Spleen (tissue), 3 donors: ENCODE data around the gene ADCK2.

Source experiments
- POLR2A ChIP-seq, 3 donors: fragments of 450-650 bp; IDR thresholded peaks; one replicate each; pipeline ENCODE4 v1.5.1; 2017; ENCODE audit warnings: antibody characterized with exemption in 3 of 3, mild to moderate bottlenecking in 1 of 3
- POLR2AphosphoS5 ChIP-seq, 3 donors: sonication (generic); formaldehyde crosslinking; IDR thresholded peaks; one replicate each; pipeline ENCODE4 v1.5.1; 2017; ENCODE audit warnings: antibody characterized with exemption in 3 of 3

DNA sequence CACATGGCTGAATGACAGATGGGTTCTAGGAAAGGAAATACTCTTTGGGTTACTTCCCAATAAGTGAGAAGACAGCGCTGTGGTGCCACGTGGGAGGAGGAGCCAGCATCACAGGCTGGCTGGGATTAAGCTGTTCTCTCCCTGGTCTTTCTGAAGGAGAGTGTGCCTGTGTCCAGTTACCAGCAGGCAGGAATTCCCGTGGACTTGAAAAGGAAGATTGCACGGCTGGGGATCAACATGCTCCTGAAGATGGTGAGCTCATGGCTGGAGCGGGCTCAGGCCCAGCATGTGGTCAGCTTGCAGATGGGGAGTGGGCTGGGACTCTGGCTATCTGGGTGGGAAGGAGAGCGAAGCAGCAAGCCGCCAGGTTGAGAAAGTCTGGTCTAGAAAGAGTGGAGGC, 8.1 kb downstream of the ADCK2 start:
- TF ChIP-seq POLR2A (IDR thresholded peaks at IDR 0.05), result no peak
- no peak for TF ChIP-seq POLR2AphosphoS5 (IDR thresholded peaks at IDR 0.05)
